ENCODE measurements around the gene RYR2. TPM values are rescaled to one million over a fixed set of nuclear protein-coding genes. Genes with fewer than 3 reads are reported as not detected.

RYR2 gene
- total RNA-seq, 2 donors from 2014 or later: 392 to 756 TPM

GRCh38 chr1:237851210-237851845 is 809.3 kb downstream of the RYR2 start:
- Histone ChIP-seq H3K4me3 (no peak overlapping the region), H3K27me3 (no peaks in the 10 kb centered on the region), H3K9me3 (no peaks in the 10 kb centered on the region), H3K27ac (no peak overlapping the region), H3K36me3 (no peaks in the 10 kb centered on the region), H3K4me1 (no peaks in the 10 kb centered on the region)
- no peak for DNase-seq (ENCODE audit: low spot score)
- TF ChIP-seq CTCF (IDR thresholded peaks at IDR 0.05): peak in 1 of 2 donors; percentile 29

GRCh38 chr1:237852342-237852741 is 810.4 kb downstream of the RYR2 start:
- Histone ChIP-seq H3K27ac (no peak overlapping the region), H3K4me3 (no peak overlapping the region), H3K36me3 (no peaks in the 10 kb centered on the region), H3K9me3 (no peaks in the 10 kb centered on the region), H3K4me1 (no peaks in the 10 kb centered on the region), H3K27me3 (no peaks in the 10 kb centered on the region)
- TF ChIP-seq CTCF (IDR thresholded peaks at IDR 0.05): no peak
- no peak for DNase-seq (ENCODE audit: low spot score)

GRCh38 chr1:237857455-237857854 is 815.5 kb downstream of the RYR2 start:
- no peaks in the 10 kb centered on the region for H3K4me1 ChIP-seq
- no peaks in the 10 kb centered on the region for H3K27me3 ChIP-seq
- H3K9me3 ChIP-seq: no peaks in the 10 kb centered on the region
- DNase-seq (ENCODE audit: low spot score): no peak
- H3K27ac ChIP-seq: no peak overlapping the region
- H3K4me3 ChIP-seq: no peak overlapping the region
- H3K36me3 ChIP-seq: no peaks in the 10 kb centered on the region
- no peak for TF ChIP-seq CTCF (IDR thresholded peaks at IDR 0.05)

GRCh38 chr1:237858992-237859391 is 817.0 kb downstream of the RYR2 start:
- Histone ChIP-seq H3K9me3 (no peaks in the 10 kb centered on the region), H3K4me1 (peaks cover 0 to 4% of the 10 kb centered on the region in 2 donors), H3K36me3 (no peaks in the 10 kb centered on the region), H3K27ac (no peak overlapping the region), H3K27me3 (no peaks in the 10 kb centered on the region), H3K4me3 (no peak overlapping the region)
- TF ChIP-seq CTCF (IDR thresholded peaks at IDR 0.05): no peak
- no peak for DNase-seq (ENCODE audit: low spot score)

- no peak for DNase-seq (ENCODE audit: low spot score)
- H3K27ac ChIP-seq: no peak overlapping the region
- no peaks in the 10 kb centered on the region for H3K9me3 ChIP-seq
- peaks cover 0 to 12% of the 10 kb centered on the region in 2 donors for H3K4me1 ChIP-seq
- no peaks in the 10 kb centered on the region for H3K36me3 ChIP-seq
- H3K4me3 ChIP-seq: no peak overlapping the region
- no peaks in the 10 kb centered on the region for H3K27me3 ChIP-seq
- no peak for TF ChIP-seq CTCF (IDR thresholded peaks at IDR 0.05)
Measured at GRCh38 chr1:237861944-237862343, 820.0 kb downstream of the RYR2 start.

- Histone ChIP-seq H3K4me1 (peaks cover 0 to 12% of the 10 kb centered on the region in 2 donors), H3K36me3 (no peaks in the 10 kb centered on the region), H3K9me3 (no peaks in the 10 kb centered on the region), H3K27ac (no peak overlapping the region), H3K27me3 (no peaks in the 10 kb centered on the region), H3K4me3 (no peak overlapping the region)
- no peak for TF ChIP-seq CTCF (IDR thresholded peaks at IDR 0.05)
- no peak for DNase-seq (ENCODE audit: low spot score)
Measured at GRCh38 chr1:237863234-237863633, 821.2 kb downstream of the RYR2 start.
